Ureter (tissue), 1 donor: ENCODE results near the gene MEGF6. TPM values are rescaled to one million over a fixed set of nuclear protein-coding genes. Genes with fewer than 3 reads are reported as not detected.
A peak's percentile ranks its signal among the peaks of the same experiment; 100 is the strongest.

Source experiments
- DNase-seq: peaks from one replicate; pipeline ENCODE4 v3.0.0-alpha.2; 2020; ENCODE audit warnings: low spot score
- total RNA-seq: library from RNA; stranded (reverse); gene quantifications from one replicate; pipeline ENCODE4 v1.2.4, GENCODE V29; 2023
- donor health status: DM: yes; HTN: yes; CAD: no.

MEGF6 gene
- 22.2 TPM for total RNA-seq

- no peak for DNase-seq
Measured at GRCh38 chr1:3611170-3612019, at the start of gene MEGF6. Gene MEGF6, minus strand, starts transcription at chr1:3611508. Its CDS starts 240 bp downstream, at chr1:3611268.

DNA sequence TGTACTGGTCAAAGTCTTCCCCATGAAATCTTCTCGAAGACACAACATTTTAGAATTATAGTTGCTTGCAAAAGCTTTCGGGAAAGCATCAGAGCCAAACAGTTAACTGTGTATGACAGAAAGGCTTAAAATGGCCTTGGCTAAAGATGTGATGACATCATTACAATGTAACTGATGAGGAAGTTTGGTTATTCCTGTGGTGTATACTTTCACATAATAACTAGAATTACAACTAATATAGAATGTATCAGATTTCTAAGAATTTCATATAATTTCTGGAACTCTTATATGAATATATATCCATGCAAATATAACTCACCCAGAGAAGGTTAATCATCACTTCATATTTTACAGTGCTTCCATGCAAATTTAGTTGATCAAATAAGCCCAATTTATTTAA lies 49.4 kb upstream of the MEGF6 start:
- no peak for DNase-seq

GRCh38 chr1:3659093-3659492 lies 47.8 kb upstream of the MEGF6 start:
- DNase-seq: no peak

GRCh38 chr1:3658231-3658615 lies 46.9 kb upstream of the MEGF6 start:
- no peak for DNase-seq

GRCh38 chr1:3657578-3658230 lies 46.4 kb upstream of the MEGF6 start:
- DNase-seq: no peak

- DNase-seq: no peak
Measured at GRCh38 chr1:3657096-3657475, 45.8 kb upstream of the MEGF6 start.

DNA sequence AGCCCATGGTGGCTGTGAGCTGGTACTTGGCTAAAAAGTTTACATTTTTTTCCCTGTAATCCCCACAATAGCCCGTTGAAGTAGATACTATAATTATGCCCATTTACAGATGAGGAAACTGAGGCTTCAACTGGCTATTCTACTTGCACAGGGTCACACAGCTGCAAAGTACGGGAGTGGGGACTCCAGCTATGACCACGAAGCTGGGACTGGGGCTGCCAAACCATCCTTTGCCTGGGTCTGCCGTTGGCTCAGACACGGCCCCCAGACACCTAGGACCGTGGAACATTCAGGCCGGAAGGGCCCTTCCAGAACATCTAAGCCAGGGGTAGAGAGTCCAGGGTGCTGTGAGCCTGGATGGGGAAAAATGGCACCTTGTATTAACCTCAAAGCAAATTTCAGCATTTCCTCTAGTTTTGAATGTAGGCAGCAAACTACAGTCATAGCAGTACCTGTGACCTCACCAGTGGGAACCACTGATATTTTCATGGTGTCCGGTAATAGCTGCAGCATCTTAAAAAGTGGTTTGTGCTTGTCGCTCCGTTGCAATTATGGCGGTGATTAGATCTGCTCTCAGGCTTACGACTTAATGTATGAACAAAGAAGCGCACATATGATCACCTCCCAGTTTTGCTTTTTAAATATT lies 45.3 kb upstream of the MEGF6 start:
- DNase-seq: no peak

GRCh38 chr1:3654549-3655281 lies 43.4 kb upstream of the MEGF6 start:
- DNase-seq: no peak

- DNase-seq: no peak
Measured at GRCh38 chr1:3653286-3653618, 41.9 kb upstream of the MEGF6 start.

GRCh38 chr1:3652548-3653285 lies 41.4 kb upstream of the MEGF6 start:
- no peak for DNase-seq

DNA sequence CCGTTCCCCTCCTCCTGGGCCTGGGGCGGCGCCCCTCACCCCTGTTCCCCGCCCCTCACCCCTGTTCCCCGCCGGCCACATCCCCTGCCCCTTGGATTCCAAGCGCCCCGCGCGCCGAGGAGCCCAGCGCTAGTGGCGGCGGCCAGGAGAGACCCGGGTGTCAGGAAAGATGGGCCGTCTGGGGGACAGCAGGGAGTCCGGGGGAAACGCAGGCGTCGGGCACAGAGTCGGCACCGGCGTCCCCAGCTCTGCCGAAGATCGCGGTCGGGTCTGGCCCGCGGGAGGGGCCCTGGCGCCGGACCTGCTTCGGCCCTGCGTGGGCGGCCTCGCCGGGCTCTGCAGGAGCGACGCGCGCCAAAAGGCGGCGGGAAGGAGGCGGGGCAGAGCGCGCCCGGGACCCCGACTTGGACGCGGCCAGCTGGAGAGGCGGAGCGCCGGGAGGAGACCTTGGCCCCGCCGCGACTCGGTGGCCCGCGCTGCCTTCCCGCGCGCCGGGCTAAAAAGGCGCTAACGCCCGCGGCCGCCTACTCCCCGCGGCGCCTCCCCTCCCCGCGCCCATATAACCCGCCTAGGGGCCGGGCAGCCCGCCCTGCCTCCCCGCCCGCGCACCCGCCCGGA lies 40.7 kb upstream of the MEGF6 start, which contains the start of gene TP73:
Gene TP73 (plus strand): TSS at position 587 of the 618 bp plus-strand sequence. CDS start 29,850 bp downstream, outside the sequence.
- no peak for DNase-seq

DNA sequence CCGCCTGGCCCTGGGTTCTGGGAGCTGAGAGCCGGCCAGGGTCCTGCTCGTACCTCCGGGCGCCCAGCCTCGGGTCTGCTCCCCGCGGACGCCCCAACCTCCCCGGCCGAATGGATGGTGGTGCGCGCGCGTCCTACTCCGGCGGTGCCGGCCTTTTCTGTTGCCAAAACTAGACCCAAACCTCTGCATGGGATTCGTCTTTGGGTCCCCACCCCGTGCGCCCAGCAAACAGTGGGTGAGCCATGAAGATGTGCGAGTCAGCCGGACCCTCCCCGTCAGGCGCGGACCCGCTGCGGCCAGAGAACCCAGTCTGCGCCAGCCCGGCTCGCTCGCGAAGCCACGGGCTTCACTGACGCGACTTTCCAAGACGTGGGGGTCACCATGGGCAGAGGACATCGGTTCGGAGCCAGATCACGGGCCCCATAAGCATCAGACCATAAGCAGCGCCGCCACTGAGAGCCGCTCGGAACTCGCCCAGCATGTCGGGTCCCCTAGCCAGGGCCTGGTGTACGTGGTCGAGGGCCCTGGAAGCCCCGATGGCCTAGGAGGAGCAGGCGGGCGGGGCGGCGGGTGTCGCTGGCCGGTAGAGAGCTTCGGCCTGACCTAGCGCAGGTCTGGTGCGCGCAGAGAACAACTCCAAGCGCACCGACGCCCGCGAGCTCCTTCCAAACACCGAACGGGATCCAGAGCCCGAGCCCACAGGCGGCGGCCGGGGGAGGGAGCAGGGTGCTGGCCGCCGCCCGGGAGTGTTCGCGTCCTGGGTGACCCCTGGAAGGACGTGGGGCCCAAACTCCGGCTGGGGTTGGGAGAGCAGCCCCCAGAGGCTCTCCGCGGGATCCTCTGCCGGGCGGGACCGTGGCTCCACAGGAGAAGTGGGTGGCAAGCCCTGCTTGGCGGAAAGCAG lies 40.0 kb upstream of the MEGF6 start:
- no peak for DNase-seq

GRCh38 chr1:3650248-3651025 lies 39.1 kb upstream of the MEGF6 start:
- no peak for DNase-seq

DNA sequence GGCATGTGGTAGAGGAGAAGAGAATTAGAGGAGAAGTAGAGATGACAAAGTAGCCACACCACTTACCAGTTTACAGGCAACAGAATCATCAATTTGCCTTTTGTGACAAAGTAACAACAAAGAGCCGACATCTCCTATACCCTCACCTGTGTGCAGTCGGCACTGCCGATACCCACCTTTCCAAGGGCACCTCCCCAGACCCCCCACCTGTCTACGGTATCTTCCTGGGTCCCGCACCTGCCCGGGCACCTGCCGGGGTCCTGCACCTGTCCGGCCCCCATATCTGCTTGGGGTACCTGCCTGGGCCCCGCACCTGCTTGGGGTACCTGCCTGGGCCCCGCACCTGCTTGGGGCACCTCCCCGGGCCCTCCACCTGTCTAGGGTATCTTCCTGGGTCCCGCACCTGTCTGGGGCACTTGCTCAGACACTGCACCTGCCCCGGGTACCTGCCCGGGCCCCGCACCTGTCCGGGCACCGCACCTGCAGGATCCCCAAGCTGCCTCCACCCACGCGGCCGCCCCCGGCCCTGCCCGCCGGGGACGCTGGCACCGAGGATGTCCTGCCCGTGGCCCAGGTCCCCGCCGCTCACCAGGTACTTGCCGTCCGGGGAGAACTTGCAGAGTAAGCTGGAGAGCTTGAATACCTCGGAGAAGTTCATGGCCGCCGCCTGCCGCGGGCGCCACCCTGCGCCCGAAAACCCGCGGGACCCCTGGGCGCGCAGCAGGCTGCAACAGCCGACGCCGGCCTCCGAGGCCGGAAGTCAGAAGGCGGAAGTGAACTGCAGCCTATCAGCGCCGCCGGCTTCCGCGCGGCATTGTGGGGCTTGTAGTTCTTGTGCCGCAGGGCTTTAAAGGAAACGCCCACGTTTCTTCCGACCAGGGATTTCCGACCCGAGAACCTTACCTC lies 38.3 kb upstream of the MEGF6 start, which contains the start of gene WRAP73:
Gene WRAP73 (minus strand): TSS at position 762 of the 906 bp plus-strand sequence. CDS start 104 bp downstream, at position 658.
- peak; percentile 87 for DNase-seq

- DNase-seq: no peak
Measured at GRCh38 chr1:3646596-3646995, 35.3 kb upstream of the MEGF6 start.

GRCh38 chr1:3645666-3646355 lies 34.5 kb upstream of the MEGF6 start:
- DNase-seq: no peak

GRCh38 chr1:3645247-3645646 lies 33.9 kb upstream of the MEGF6 start:
- no peak for DNase-seq
